NCI-H2081 (cell line): ENCODE data around the gene ZNF25.
"Not testable (repeated sequence)": the region's sequence is repeated elsewhere in the genome, so short reads cannot be mapped to it uniquely, and the experiment has no call there.

Source experiments
- DNase-seq, 2 experiments: peaks; one replicate each; lab custom pipeline; 2025; lab: John Stamatoyannopoulos, UW

Gene ZNF25

DNA sequence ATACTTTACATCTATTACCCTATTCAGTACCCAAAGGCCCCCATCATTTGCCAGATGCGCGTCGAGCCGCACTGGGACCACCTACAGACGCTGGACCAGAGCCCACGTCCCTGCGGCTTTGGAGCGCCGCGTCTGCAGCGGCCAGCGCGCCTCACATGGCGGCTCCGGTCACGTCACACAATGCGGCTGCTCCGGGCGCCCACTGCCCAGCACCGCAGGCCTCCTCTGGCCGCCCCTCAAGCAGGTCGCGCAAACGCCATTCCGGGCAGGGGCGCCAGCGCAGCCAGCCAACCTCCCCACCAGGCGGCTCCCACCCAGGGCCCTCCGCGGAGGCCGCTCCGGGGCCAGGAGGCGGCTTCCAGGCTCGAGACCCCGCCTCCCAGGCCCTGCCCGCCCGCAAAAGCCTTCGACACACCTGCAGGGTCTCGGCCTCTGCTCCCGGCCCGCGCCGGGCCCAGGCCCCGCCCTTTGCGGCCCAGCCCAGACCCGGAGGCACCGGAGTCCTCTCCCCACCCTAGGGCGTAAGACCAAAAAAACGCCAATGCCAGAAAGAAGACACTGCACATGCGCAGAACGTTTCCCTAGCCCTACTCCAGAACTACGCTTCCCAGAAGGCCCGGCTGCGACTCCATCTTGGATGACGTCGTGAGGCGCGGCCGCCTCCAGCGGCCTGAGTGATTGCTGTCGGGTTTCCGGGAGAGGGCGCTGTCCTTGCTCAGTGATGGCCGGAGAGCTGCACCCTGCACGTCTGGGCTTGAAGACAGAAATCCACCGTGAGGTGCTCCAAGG lies at the start of gene ZNF25:
Gene ZNF25, minus strand, starts transcription at position 557 of the 789 bp plus-strand sequence. CDS start 4,925 bp downstream, outside the sequence.
- peak; percentile 93 to 97 for DNase-seq

DNA sequence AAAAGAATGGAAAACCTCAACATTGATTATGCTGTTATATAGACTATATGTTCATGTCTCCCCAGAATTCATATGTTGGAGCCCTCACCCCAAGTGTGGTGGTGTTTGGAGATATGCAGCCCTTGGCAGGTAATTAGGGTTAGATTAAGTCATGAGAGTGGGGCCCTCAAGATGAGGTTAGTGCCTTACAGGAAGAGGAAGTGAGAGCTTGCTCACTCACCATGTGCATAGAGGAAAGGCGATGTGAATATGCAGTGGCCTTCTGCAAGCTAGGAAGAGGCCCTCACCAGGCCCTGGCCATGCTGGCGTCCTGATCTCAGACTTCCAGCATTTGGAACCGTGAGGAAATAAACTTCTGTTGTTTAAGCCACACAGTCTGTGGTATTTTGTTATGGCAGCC lies 48.8 kb upstream of the ZNF25 start:
- no peak for DNase-seq

DNA sequence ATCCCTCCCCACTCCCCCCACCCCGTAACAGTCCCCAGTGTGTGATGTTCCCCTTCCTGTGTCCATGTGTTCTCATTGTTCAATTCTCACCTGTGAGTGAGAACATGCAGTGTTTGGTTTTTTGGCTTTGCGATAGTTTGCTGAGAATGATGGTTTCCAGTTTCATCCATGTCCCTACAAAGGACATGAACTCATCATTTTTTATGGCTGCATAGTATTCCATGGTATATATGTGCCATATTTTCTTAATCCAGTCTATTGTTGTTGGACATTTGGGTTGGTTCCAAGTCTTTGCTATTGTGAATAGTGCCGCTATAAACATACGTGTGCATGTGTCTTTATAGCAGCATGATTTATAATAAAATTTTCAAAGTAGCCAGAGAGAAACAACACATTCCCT lies 42.7 kb upstream of the ZNF25 start:
- DNase-seq = not testable (repeated sequence)

DNA sequence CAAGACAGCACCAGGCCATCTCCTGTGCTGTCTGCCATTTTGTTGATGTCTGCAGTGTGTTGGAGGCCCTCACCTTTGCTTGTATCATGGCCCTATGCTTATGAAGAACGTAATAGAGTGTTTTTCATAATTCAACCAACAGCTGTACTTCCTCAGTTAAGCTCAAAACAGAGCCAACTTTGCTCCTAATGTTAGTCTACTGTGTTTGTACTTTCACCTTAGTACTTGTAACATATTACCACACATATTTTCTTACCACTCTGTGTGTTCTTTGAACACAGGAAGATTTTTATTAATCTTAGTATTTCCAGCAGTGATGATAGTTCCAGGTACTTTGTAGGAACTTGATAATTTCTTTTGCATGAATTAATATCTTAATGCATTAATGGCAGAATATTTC lies 39.9 kb upstream of the ZNF25 start:
- DNase-seq = no peak

DNA sequence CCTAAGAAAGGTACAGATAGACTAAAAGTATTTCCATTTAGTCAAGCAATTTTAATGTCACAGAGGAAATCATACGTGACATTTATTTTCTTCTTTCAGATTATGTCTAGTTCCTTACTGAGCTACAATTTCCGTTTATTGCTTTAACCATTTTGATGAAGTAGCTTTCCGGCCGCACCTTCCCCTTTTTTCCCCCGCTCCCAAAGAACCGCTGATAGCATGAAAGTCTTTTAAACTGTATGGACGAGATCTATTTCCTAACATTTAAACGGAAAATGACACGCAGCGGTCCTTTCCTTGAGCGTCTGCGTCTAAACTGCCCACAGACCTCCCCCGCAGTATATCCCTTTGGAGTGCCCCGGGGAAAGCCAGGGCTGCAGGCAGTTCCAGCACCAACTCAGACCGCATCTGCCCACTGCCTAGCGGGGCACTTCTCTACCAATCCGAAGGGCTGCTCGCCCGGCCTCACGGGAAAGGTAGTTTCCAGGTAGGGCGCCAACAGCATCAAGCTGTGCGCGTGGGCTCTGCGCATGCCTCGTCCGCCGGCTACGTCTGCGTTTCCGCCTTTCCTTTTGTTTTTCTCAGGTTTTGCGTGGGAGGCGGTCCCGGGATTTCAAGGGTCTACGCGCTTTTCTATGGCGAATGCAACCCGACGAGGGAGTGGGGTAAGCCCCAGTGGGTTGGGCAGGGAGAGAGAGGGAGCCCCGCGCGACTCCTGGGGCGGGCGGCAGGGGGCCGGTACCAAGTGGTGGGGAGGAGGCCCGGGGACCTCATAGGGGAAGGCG lies 33.9 kb upstream of the ZNF25 start, which contains the start of gene ZNF33A:
Gene ZNF33A, plus strand, starts transcription at position 557 of the 785 bp plus-strand sequence. CDS start 1,667 bp downstream, outside the sequence.
- DNase-seq = peak; percentile 84 to 94

DNA sequence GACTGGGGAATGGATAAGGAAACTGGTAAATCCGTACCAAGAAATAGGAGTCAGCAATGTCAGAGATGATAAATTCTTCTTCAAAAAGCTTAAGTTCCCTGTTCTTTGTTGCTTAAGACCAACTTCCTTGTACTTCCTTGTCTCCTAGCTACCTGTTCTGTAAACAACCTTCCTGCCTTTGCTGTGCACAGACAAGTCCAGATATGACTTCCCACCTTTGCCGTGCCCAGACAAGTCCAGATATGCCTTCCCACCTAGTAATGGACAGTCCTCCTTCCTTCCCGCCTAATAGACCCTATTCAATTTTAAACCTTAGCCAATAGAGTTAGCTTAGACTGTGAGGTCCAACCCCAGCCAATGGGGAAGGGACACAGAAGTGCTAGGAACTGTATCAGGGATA lies 31.5 kb upstream of the ZNF25 start:
- no peak for DNase-seq

DNA sequence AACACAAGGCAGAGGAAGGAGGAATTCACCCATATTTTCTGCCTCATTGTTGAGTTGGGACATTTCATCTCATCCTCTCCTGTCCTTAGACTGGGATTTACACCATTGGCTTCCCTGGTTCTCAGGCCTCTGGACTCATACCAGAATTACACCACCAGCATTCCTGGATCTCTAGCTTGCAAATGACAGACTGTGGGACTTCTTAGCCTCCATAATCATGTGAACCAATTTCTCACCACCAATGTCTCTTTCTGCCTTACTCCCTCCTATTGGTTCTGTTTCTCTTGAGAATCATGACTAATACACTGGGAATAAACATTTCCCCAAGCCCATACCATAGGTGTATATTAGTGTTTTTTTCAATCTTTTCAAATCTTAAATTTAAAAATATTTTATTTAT lies 31.1 kb upstream of the ZNF25 start:
- no peak for DNase-seq

DNA sequence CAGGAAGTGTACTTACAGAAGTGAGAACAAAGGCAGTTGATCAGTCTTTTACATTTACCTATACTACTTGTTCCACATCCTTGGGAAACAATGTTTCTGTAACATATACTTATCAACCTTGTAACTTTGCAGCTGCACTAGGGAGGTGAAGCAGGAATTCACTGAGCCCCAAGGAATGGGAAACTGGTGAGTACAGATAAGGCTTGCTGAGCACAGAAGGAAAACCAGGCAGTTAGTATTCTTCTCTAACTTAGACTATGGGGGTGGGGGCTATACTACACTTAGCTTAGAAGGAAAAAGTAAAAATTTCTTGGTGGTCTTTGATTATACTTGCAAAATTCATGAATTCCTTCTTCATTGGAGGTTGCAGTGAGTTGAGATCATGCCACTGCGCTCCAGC lies 27.1 kb upstream of the ZNF25 start:
- DNase-seq = no peak

DNA sequence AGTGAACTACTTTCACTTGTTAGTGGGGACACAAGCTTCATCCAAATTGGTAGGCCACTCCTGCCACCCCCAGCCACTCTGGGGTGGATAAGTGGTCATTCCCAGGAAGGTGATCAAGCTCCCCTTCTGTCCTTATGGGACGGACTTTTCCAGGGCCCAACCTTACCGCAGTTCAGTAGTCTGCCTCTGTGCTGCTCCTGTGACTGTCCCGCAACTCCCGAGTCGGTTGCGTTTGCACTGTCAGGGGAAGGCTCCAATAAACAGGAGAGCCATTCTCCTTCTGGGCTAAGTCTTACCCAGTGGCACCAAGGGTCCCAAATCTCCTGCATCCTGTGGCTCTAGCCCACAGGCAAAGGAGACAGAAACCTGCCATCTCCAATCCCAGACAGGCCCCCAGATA lies 26.6 kb upstream of the ZNF25 start:
- DNase-seq = no peak

DNA sequence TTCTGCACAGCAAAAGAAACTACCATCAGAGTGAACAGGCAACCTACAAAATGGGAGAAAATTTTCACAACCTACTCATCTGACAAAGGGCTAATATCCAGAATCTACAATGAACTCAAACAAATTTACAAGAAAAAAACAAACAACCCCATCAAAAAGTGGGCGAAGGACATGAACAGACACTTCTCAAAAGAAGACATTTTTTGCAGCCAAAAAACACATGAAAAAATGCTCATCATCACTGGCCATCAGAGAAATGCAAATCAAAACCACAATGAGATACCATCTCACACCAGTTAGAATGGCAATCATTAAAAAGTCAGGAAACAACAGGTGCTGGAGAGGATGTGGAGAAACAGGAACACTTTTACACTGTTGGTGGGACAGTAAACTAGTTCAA lies 24.0 kb upstream of the ZNF25 start:
- DNase-seq = not testable (repeated sequence)

DNA sequence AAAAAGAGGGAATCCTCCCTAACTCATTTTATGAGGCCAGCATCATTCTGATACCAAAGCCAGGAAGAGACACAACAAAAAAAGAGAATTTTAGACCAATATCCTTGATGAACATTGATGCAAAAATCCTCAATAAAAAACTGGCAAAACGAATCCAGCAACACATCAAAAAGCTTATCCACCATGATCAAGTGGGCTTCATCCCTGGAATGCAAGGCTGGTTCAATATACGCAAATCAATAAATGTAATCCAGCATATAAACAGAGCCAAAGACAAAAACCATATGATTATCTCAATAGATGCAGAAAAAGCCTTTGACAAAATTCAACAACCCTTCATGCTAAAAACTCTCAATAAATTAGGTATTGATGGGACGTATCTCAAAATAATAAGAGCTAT lies 22.5 kb upstream of the ZNF25 start:
- not testable (repeated sequence) for DNase-seq

DNA sequence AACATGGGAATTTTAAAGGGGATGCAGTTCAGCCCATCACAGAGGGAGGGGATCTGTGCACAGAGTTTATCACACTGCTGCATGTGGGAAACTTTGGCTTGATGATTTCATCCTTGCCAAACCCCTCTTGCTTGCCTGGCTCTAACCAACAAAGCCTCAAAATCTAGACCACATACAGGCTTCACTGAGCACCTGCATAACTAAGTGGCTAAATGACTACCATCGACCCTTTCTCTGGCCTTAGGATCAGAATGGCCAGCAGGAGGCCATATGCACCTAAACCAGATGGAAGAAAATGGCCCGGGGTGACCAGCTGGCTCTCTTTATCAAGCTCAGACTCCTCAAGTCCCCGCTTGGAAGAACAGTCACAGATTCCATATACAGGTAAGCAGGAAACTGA lies 15.6 kb upstream of the ZNF25 start:
- no peak for DNase-seq

DNA sequence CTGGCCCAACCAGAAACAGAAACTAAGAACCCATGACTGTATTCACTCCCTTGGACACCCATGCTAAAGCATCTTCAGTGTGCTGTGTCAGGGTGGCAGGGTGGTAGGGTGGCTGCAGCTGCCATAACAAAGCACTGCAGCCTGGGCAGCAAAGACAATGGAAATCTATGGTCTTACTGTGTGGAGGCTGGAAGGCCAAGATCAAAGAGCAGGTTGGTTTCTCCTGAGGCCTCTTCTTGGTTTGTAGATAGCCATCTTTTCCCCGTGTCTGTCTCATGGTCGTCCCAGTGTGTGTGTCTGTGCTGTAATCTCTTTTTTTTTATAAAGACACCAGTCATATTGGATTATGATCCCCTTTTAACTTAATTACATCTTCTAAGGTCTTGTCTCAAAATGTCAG lies 15.2 kb upstream of the ZNF25 start:
- DNase-seq = no peak

DNA sequence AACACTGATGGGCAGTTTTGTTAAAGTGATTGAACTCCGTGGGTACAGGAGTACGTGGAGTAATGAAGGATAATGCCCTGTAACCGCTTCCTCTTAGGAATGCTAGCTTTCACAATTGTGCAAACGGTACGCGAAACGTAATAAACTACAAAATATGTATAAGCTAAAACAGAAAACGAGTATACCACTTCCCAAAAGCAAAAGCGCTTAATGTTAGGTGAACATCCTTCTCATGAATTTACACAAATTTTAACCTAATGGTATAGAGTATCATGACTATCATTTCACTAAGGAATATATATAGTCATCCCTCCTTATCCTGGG lies 395 bp upstream of the ZNF25 start:
- no peak for DNase-seq

DNA sequence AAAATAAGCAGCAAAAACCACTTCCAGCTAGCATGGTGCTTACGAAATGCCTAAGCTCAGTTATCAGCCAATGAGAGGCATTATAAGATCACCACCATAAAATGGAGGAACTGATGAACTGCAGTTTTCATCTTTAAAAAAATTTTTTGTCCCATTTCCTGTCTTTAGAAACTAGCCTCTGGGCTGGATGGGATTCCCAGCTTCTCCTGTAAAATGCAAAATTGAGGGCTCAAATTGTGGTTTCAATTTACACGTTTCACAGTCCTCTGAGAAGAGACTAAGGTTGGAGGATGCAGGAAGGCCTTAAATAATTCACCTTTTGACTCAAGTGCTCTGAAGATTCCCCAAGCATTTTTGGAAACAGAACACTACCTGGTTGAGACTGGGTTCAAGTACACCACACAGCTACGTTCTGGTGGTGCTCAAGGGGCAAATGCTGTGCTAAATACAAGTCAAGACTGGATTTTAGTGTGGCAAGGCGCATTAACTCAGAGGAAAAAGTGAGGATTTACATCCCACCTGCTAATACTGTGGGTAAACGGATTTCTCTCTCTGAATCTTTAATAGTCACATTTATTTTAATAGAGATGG lies 951 bp downstream of the ZNF25 start:
- peak in 1 of 2 experiments; percentile 2 for DNase-seq

DNA sequence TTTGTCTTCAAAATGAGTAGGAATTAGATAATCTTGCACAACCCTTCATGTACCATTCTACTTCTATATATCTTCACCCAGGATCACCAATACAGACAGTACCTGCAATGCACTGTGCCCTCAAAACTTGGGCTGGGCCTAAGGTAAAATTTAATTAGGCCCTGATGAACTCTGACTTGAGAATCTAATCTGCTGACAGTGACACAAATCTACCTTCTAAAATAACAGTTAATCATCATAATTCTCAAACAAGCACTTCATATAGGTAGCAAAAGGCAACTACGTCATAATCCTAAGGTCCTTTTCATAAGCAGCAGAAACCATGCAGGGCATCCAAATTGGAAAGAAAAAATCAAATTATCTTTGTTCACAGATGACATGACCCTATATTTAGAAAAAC lies 4.1 kb downstream of the ZNF25 start:
- DNase-seq = no peak

DNA sequence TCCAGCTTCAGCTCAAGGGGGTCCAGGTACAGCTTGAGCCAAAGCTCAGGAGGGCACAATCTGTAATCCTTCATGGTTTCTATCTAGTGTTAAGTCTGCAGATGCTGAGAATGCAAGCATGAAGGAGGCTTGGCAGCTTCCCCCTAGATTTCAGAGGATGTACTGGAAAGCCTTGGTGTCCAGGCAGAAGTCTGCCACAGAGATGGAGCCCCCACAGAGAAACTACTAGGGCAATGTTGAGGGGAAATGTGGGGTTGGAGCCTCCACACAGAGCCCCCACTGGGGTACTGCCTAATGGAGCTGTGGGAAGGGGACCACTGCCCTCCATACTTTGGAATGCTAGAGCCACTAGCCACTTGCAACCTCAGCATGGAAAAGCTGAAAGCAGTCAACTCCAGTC lies 11.4 kb downstream of the ZNF25 start:
- no peak for DNase-seq

DNA sequence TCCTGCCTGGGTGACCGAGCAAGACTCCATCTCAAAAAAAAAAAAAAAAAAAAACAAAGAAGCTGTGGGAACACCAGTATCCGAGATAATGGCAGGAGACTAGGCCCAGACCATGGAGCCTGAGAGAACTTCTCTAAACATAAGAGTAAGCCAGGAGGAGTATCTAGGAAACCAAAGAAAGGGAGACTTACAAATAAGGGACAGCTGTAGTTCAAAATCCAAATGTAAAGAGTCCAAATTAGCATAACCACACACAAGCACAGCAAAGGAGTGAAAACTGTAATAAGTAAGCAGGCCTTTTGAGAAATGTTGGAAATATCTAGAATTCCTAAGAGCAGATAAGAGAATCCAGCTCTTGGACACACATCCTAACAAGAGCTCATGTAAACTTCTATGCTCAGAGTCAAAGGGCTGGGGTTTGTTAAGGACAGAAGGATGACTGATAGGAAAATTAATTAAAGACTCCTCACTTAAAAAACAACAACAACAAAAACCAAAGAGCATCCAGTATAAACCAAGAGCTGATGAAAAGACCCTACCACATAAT lies 15.8 kb downstream of the ZNF25 start:
- no peak for DNase-seq

DNA sequence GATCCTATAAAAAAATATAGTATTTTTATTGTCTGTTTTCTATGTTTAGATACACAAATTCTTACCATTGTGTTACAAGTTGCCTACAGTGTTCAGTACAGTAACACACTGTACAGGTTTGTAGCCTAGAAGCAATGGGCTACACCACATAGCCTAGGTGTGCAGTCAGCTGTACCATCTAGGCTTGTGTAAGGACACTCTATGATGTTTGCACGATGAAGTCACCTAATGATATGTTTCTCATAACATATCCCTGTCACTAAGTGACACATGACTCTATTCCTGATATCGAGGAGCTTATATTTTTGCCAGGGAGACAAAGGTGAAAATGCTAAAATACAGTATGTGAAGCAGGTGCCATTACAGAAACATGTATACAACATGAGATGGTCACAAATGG lies 18.6 kb downstream of the ZNF25 start:
- no peak for DNase-seq

DNA sequence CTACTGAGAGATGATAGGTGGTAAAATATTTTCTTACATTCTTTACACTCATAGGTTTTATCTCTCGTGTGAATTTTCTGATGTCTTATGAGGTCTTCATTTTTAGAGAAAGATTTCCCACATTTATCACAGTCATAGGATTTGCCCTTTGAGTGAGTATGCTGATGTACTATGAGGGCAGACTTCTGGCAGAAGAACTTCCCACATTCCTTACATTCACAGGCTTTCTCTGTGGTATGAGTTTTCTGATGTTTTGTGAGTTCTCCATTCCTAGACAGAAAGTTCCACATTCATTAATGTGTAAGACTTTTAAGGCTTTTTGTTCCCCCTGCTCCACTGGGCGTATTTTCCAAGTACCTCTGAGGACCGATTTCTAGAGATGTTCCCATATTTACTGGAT lies 23.5 kb downstream of the ZNF25 start:
- no peak for DNase-seq

DNA sequence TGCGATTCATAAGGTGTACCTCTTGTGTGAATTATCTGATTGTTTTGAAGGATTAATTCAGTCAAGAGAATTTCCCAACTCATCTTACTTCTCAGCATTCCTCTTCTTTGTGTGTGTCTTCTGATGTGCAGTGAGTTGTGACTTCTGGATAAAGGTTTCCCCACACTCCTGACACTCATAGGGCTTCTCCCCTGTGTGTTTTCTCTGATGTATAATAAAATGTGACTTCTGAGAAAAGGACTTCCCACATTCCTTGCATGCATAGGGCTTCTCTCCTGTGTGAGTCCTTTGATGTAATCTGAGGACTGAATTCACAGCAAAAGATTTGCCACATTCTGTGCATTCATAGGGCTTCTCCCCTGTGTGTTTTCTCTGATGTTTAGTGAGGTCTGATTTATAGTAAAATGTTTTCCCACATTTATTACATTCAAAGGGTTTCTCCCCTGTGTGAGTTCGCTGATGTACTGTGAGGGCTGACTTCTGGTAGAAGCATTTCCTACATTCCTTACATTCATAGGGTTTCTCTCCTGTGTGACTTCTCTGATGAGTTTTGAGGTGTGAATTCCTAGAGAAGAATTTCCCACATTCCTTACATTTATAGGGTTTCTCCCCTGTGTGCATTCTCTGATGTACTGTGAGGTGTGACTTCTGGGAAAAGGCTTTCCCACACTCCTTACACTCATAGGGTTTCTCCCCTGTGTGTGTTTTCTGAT lies 24.2 kb downstream of the ZNF25 start:
- DNase-seq = no peak

DNA sequence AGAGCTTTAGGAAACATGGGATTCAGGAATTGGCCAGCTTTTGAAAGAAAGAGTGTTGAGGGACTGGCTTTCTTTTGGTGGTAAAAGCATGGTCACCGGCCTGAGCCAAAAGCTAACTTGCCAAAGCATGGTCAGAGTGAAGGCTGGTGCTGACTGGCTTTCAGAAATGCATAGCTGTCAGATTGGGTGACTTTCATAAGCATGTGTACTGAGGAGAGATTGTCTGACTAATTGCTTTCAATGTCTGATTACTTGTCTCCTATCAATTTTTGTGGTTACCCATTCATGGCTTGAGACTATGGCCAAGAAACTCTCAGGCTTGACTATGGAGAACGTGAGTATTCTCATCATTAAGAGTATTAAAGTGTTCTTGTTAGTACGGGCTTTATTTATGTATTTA lies 28.2 kb downstream of the ZNF25 start:
- no peak for DNase-seq
